A549 (cell line): ENCODE data around the gene RPTOR. TPM values are rescaled to one million over a fixed set of nuclear protein-coding genes. Genes with fewer than 3 reads are reported as not detected.

Source experiments
- ATAC-seq, 2 experiments: fragments of 200-7000 bp in 1 of 2; fragments of >200 bp in 1 of 2; cut with Nextera tagmentation in 1 of 2; cut with Tn5 transposase in 1 of 2; 3 replicates each; pipeline versions ENCODE4 v1.8.0 to v1.9.1; 2018 to 2020; ENCODE audit warnings: mild to moderate bottlenecking in 1 of 2, moderate library complexity in 1 of 2
- CTCF ChIA-PET: fragments of 300-600 bp; sonication (Branson Sonifier 250); formaldehyde crosslinking; extraction: SDS; loops from one replicate; lab custom pipeline; 2021; ENCODE audit warnings: antibody characterized with exemption, inconsistent platforms; lab: Yijun Ruan, JAX
- POLR2A ChIA-PET: fragments of 350-600 bp; formaldehyde crosslinking; extraction: SDS; loops from one replicate; lab custom pipeline; 2021; ENCODE audit warnings: antibody characterized with exemption, inconsistent platforms; lab: Yijun Ruan, JAX
- DNase-seq, 2 experiments: peaks; one replicate each; pipeline versions ENCODE4 v3.0.0 to v3.0.0-alpha.2; 2011 to 2016; ENCODE audit warnings: low read depth in 1 of 2, low spot score in 1 of 2
- FAIRE-seq: peaks from 2 replicates; lab custom pipeline; 2011; peaks lifted over from hg19 to GRCh38; lab: Jason Lieb, UNC
- H3K27ac ChIP-seq, 2 experiments: fragments of >200 bp; sonication (Bioruptor Twin); formaldehyde crosslinking; 3 replicates each; pipeline ENCODE4 v1.5.1; 2016 to 2017
- H3K4me1 ChIP-seq: fragments of >200 bp; sonication (Bioruptor Twin); formaldehyde crosslinking; 3 replicates; pipeline ENCODE4 v1.6.1; 2016
- H3K4me2 ChIP-seq: fragments of >200 bp; sonication (Bioruptor Twin); formaldehyde crosslinking; 3 replicates; pipeline ENCODE4 v1.6.1; 2016
- H3K4me3 ChIP-seq: fragments of >200 bp; sonication (Bioruptor Twin); formaldehyde crosslinking; 3 replicates; pipeline ENCODE4 v1.5.1; 2016
- H3K9me3 ChIP-seq: fragments of >200 bp; sonication (Bioruptor Twin); formaldehyde crosslinking; 3 replicates; pipeline ENCODE4 v1.6.1; 2016
- CBX2 ChIP-seq: fragments of 200-600 bp; sonication (generic); IDR thresholded peaks from 2 replicates; pipeline ENCODE4 v1.6.1; 2016; ENCODE audit warnings: low read depth, mild to moderate bottlenecking, borderline replicate concordance
- CHD2 ChIP-seq: fragments of 150-350 bp; IDR thresholded peaks from 2 replicates; pipeline ENCODE4 v1.6.1; 2014; ENCODE audit warnings: low read length; ENCODE audit not compliant: partially characterized antibody
- CTCF ChIP-seq: fragments of >200 bp; sonication (Bioruptor Twin); formaldehyde crosslinking; IDR thresholded peaks from 3 replicates; pipeline ENCODE4 v1.5.1; 2016
- E2F6 ChIP-seq: IDR thresholded peaks from 2 replicates; pipeline ENCODE4 v1.6.1; 2012; ENCODE audit warnings: low read depth, borderline replicate concordance
- EP300 ChIP-seq, 2 experiments: fragments of >200 bp; sonication (Bioruptor Twin); formaldehyde crosslinking; IDR thresholded peaks; 2 replicates in 1 of 2; 3 replicates in 1 of 2; pipeline ENCODE4 v1.6.1; 2016 to 2017
- FOSB ChIP-seq: fragments of 250-450 bp; sonication (Bioruptor Pico); IDR thresholded peaks from 2 replicates; pipeline ENCODE4 v1.5.0; 2020; ENCODE audit warnings: mild to moderate bottlenecking, moderate library complexity
- FOSL2 ChIP-seq, 2 experiments: fragments of 450-650 bp in 1 of 2; fragments of >200 bp in 1 of 2; sonication (Bioruptor Twin) in 1 of 2; formaldehyde crosslinking; IDR thresholded peaks; 2 replicates each; pipeline versions ENCODE4 v1.5.0 to v1.6.1; 2016 to 2020; ENCODE audit warnings: mild to moderate bottlenecking in 1 of 2, moderate library complexity in 1 of 2
- FOXS1 ChIP-seq: fragments of 250-450 bp; sonication (Bioruptor Pico); IDR thresholded peaks from 2 replicates; pipeline ENCODE4 v1.5.0; 2020; ENCODE audit warnings: mild to moderate bottlenecking, moderate library complexity
- GATA3 ChIP-seq: IDR thresholded peaks from 2 replicates; pipeline ENCODE4 v1.6.1; 2012; ENCODE audit warnings: borderline replicate concordance
- HES2 ChIP-seq: fragments of >200 bp; sonication (Bioruptor Twin); formaldehyde crosslinking; IDR thresholded peaks from 2 replicates; pipeline ENCODE4 v1.6.1; 2016
- HMGXB4 ChIP-seq: fragments of 250-450 bp; sonication (Bioruptor Pico); IDR thresholded peaks from 2 replicates; pipeline ENCODE4 v1.5.0; 2021; ENCODE audit warnings: mild to moderate bottlenecking, moderate library complexity, borderline replicate concordance
- HOXA7 ChIP-seq: fragments of 250-450 bp; sonication (Bioruptor Pico); IDR thresholded peaks from 2 replicates; pipeline ENCODE4 v1.5.0; 2020; ENCODE audit warnings: mild to moderate bottlenecking, moderate library complexity
- HOXB5 ChIP-seq: fragments of 250-450 bp; sonication (Bioruptor Pico); IDR thresholded peaks from 2 replicates; pipeline ENCODE4 v1.5.0; 2020; ENCODE audit warnings: mild to moderate bottlenecking, moderate library complexity
- JUN ChIP-seq, 2 experiments: fragments of >200 bp; sonication (Bioruptor Twin); formaldehyde crosslinking; IDR thresholded peaks; 2 replicates in 1 of 2; 3 replicates in 1 of 2; pipeline ENCODE4 v1.6.1; 2016 to 2017
- MAFK ChIP-seq: fragments of 450-650 bp; IDR thresholded peaks from 2 replicates; pipeline ENCODE4 v1.6.1; 2014; ENCODE audit not compliant: partially characterized antibody
- NFE2L2 ChIP-seq: fragments of 150-350 bp; conservative IDR thresholded peaks from 2 replicates; pipeline ENCODE4 v1.6.1; 2014; ENCODE audit warnings: low read length
- PBX3 ChIP-seq: IDR thresholded peaks from 2 replicates; pipeline ENCODE4 v1.6.1; 2012
- PHF8 ChIP-seq: fragments of 200-600 bp; sonication (generic); IDR thresholded peaks from 2 replicates; pipeline ENCODE4 v1.6.1; 2016; ENCODE audit warnings: low read depth, mild to moderate bottlenecking, antibody characterized with exemption, moderate library complexity, borderline replicate concordance
- POLR2AphosphoS2 ChIP-seq: conservative IDR thresholded peaks from 2 replicates; pipeline ENCODE4 v1.6.1; 2012; ENCODE audit warnings: low read length, improper control_type of control experiment, inconsistent platforms
- RAD21 ChIP-seq, 2 experiments: fragments of >200 bp in 1 of 2; sonication (Bioruptor Twin) in 1 of 2; formaldehyde crosslinking in 1 of 2; IDR thresholded peaks in 1 of 2; conservative IDR thresholded peaks in 1 of 2; 2 replicates in 1 of 2; 3 replicates in 1 of 2; pipeline ENCODE4 v1.6.1; 2012 to 2018; ENCODE audit warnings: inconsistent platforms in 1 of 2
- RFX5 ChIP-seq: fragments of 450-650 bp; IDR thresholded peaks from 2 replicates; pipeline ENCODE4 v1.7.1; 2014; ENCODE audit warnings: antibody characterized with exemption, mild to moderate bottlenecking, moderate library complexity
- RNF2 ChIP-seq: fragments of 200-600 bp; sonication (generic); IDR thresholded peaks from 2 replicates; pipeline ENCODE4 v1.6.1; 2016; ENCODE audit warnings: low read depth, mild to moderate bottlenecking, antibody characterized with exemption, moderate library complexity, borderline replicate concordance
- SMC3 ChIP-seq: fragments of >200 bp; sonication (Bioruptor Twin); formaldehyde crosslinking; IDR thresholded peaks from 3 replicates; pipeline ENCODE4 v1.6.1; 2018; ENCODE audit warnings: inconsistent platforms
- SREBF2 ChIP-seq: fragments of 450-650 bp; IDR thresholded peaks from 2 replicates; pipeline ENCODE4 v1.6.1; 2014; ENCODE audit warnings: mild to moderate bottlenecking, moderate library complexity
- ZNF302 ChIP-seq: fragments of 250-450 bp; sonication (Bioruptor Pico); IDR thresholded peaks from 2 replicates; pipeline ENCODE4 v1.9.0; 2021; ENCODE audit warnings: inconsistent platforms, mild to moderate bottlenecking, moderate library complexity
- WGBS: methylation state at CpG from one replicate; pipeline ENCODE4 v1.1.6; 2017; ENCODE audit errors: missing lambda C conversion rate; 5-methylcytosine and 5-hydroxymethylcytosine counted together
- polyA plus RNA-seq, 4 experiments: library from polyadenylated mRNA; depleted of rRNA in 3 of 4; stranded (reverse); fragments of >200 nt; fragmentation: RNase III in 1 of 4; extraction: RNeasy Plus Mini Kit Qiagen cat#74134 plus additional on column Dnase treatment in 1 of 4; gene quantifications; 2 replicates in 3 of 4; 3 replicates in 1 of 4; pipeline ENCODE4 v1.2.3, GENCODE V29; 2011 to 2017

The RPTOR gene
- polyA plus RNA-seq, 2 of the 4 experiments (the other 2 are of a cell fraction), result 10.8 to 27.1 TPM

GRCh38 chr17:80960797-80961452 lies 416.3 kb downstream of the RPTOR start (continued):
- TF ChIP-seq HMGXB4 (CRISPR knock-in tag) (no peak), NFE2L2 (no peak), CTCF (no peak), CHD2 (no peak), SMC3 (no peak), POLR2AphosphoS2 (no peak), HOXB5 (no peak)

- no peaks in the 10 kb centered on the region for H3K9me3 ChIP-seq
- FAIRE-seq, result no peak
- no peak overlapping the region for H3K4me3 ChIP-seq
- H3K27ac ChIP-seq, result no peak overlapping the region
- 84% methylated on average over 21 of the region's 21 CpGs for WGBS
- TF ChIP-seq ZNF302 (CRISPR knock-in tag) (no peak), CBX2 (no peak), EP300 (IDR thresholded peaks at IDR 0.05) (no peak), GATA3 (no peak), SMC3 (no peak), FOSL2 (IDR thresholded peaks at IDR 0.05) (no peak), FOSL2 (CRISPR knock-in tag; IDR thresholded peaks at IDR 0.05) (no peak), PBX3 (no peak), PHF8 (no peak), HES2 (no peak), FOSB (no peak), JUN (IDR thresholded peaks at IDR 0.05) (no peak), MAFK (no peak), FOXS1 (CRISPR knock-in tag) (no peak), RFX5 (no peak), E2F6 (no peak), SREBF2 (no peak), RAD21 (conservative IDR thresholded peaks at IDR 0.05 in 1 of 2, IDR thresholded peaks at IDR 0.05 in 1 of 2) (no peak), RNF2 (no peak), HOXA7 (CRISPR knock-in tag) (no peak)
- no peak for ATAC-seq
- ChIA-PET CTCF (interaction anchor here (0.6 to 3.3 kb wide), 5 partner anchors 20 to 1296 kb away, joined by 3 to 10 read pairs (median 3); partner anchors contain the start of genes NPTX1 and RPTOR), POLR2A (no interaction called here)
- H3K4me1 ChIP-seq, result no peaks in the 10 kb centered on the region
- no peak for DNase-seq
- H3K4me2 ChIP-seq, result no peak overlapping the region
These were observed 417.1 kb downstream of the RPTOR start for GRCh38 chr17:80961541-80962330.
